HFFc6 (cell line): Measurements from ENCODE around the gene DMKN. TPM values are rescaled to one million over a fixed set of nuclear protein-coding genes. Genes with fewer than 3 reads are reported as not detected.

ENCODE experiments used
- DNase-seq: peaks from one replicate; pipeline ENCODE4 v3.0.0-alpha.2; 2018
- H3K27ac Mint-ChIP-seq: 2 replicates; pipeline ENCODE4 v1.8.0; 2020; ENCODE audit warnings: mild to moderate bottlenecking, mixed read lengths
- H3K27me3 Mint-ChIP-seq: 2 replicates; pipeline ENCODE4 v1.8.0; 2021; ENCODE audit warnings: mild to moderate bottlenecking, moderate library complexity, mixed read lengths; ENCODE audit not compliant: insufficient read depth
- H3K36me3 Mint-ChIP-seq: 2 replicates; pipeline ENCODE4 v1.8.0; 2021; ENCODE audit warnings: low read depth, mixed read lengths
- H3K4me1 Mint-ChIP-seq: 2 replicates; pipeline ENCODE4 v1.8.0; 2020; ENCODE audit warnings: low read depth, mixed read lengths
- H3K4me3 Mint-ChIP-seq: 2 replicates; pipeline ENCODE4 v1.8.0; 2020; ENCODE audit warnings: mild to moderate bottlenecking, moderate library complexity, mixed read lengths
- H3K9me3 Mint-ChIP-seq: 2 replicates; pipeline ENCODE4 v1.8.0; 2020; ENCODE audit warnings: mild to moderate bottlenecking, mixed read lengths
- total RNA-seq, 6 experiments: library from RNA; stranded (reverse); fragmentation: NEBNext Ultra II Directional; extraction: Animal tissue kit (Norgen Biotek cat#: 25700); gene quantifications; 2 replicates in 1 of 6; 3 replicates in 5 of 6; pipeline ENCODE4 v1.2.3, GENCODE V29; 2021
- TF ChIP-seq, protein P1 (sequence below): fragments of 200-600 bp; sonication (generic); IDR thresholded peaks from 2 replicates; pipeline ENCODE4 v1.5.0; 2021; ENCODE audit warnings: antibody characterized with exemption, mild to moderate bottlenecking

Gene DMKN
- total RNA-seq, 6 experiments from 2014 or later, result 0.27 to 0.75 (median 0.73) TPM; not detected in 3

DNA sequence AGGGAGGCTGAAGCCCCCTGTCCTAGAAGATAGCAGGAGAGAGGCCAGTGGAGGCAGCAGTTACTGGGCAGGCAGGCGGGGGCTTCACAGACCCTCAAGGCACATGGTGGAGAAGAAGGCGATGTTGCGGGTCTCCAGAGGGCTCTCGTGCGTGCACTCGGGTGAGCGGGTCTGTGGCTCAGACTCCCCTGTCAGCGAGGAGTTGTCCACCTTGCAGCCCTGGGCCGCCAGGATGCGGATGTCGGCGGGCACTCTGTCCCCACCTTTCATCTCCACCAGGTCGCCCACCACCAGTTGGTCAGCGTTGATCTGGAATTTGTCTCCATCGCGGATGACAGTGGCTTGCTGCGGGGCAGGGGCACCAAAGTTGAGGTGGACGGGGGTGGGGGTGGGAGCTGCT lies 46.8 kb upstream of the DMKN start:
- H3K4me3 Mint-ChIP-seq, result no peak overlapping the region
- H3K9me3 Mint-ChIP-seq, result no peaks in the 10 kb centered on the region

DNA sequence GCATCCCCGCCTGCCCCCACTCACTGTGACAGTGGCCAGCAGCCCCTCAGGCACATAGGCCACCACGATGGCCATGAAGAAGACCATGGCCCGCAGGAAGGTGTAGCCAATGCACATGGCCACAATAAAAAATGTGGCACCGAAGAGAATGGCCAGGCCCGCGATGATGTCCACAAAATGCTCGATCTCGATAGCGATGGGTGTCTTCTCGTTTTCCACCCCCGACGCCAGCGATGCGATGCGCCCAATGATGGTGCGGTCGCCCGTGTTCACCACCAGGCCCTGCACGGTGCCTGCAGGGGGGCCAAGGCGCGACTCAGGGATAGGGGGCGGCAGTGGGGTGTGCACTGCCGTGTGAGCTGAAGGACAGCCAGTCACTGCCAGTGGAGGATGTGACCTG lies 46.3 kb upstream of the DMKN start:
- H3K9me3 Mint-ChIP-seq, result no peaks in the 10 kb centered on the region
- DNase-seq, result no peak
- no peak overlapping the region for H3K27ac Mint-ChIP-seq
- H3K27me3 Mint-ChIP-seq, result peaks cover 46% of the 10 kb centered on the region
- no peaks in the 10 kb centered on the region for H3K36me3 Mint-ChIP-seq
- TF ChIP-seq, protein P1, sequence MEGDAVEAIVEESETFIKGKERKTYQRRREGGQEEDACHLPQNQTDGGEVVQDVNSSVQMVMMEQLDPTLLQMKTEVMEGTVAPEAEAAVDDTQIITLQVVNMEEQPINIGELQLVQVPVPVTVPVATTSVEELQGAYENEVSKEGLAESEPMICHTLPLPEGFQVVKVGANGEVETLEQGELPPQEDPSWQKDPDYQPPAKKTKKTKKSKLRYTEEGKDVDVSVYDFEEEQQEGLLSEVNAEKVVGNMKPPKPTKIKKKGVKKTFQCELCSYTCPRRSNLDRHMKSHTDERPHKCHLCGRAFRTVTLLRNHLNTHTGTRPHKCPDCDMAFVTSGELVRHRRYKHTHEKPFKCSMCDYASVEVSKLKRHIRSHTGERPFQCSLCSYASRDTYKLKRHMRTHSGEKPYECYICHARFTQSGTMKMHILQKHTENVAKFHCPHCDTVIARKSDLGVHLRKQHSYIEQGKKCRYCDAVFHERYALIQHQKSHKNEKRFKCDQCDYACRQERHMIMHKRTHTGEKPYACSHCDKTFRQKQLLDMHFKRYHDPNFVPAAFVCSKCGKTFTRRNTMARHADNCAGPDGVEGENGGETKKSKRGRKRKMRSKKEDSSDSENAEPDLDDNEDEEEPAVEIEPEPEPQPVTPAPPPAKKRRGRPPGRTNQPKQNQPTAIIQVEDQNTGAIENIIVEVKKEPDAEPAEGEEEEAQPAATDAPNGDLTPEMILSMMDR, result no peak
- H3K4me1 Mint-ChIP-seq, result no peaks in the 10 kb centered on the region
- no peak overlapping the region for H3K4me3 Mint-ChIP-seq

More for the DNA sequence above, 46.8 kb upstream of the DMKN start:
- peaks cover 47% of the 10 kb centered on the region for H3K27me3 Mint-ChIP-seq
- no peaks in the 10 kb centered on the region for H3K4me1 Mint-ChIP-seq
- no peak for DNase-seq
- TF ChIP-seq, protein P1, result no peak
- H3K36me3 Mint-ChIP-seq, result no peaks in the 10 kb centered on the region
- no peak overlapping the region for H3K27ac Mint-ChIP-seq

DNA sequence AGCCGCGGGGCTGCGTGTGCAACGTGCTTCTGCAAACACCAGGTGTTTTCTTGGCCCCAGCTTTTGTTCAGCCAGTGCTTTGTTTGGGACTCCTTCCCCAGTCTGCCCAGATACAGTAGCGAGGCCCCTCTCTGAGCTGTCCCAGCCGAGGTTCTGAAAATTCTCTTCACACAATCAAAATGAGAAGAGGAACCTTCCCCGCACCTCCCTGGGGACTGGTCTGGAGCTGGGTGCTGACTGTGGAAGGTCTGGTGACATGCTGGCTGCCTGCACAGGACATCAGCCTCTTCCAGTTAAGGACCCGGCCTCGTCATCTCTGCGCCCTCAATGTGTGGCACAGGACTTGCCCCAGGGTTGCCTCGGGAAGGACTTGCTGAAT lies 45.8 kb upstream of the DMKN start:
- TF ChIP-seq, protein P1, result no peak
- Mint-ChIP-seq H3K4me1 (no peaks in the 10 kb centered on the region), H3K4me3 (no peak overlapping the region), H3K9me3 (no peaks in the 10 kb centered on the region), H3K27me3 (peaks cover 41% of the 10 kb centered on the region), H3K36me3 (no peaks in the 10 kb centered on the region), H3K27ac (no peak overlapping the region)
- no peak for DNase-seq

DNA sequence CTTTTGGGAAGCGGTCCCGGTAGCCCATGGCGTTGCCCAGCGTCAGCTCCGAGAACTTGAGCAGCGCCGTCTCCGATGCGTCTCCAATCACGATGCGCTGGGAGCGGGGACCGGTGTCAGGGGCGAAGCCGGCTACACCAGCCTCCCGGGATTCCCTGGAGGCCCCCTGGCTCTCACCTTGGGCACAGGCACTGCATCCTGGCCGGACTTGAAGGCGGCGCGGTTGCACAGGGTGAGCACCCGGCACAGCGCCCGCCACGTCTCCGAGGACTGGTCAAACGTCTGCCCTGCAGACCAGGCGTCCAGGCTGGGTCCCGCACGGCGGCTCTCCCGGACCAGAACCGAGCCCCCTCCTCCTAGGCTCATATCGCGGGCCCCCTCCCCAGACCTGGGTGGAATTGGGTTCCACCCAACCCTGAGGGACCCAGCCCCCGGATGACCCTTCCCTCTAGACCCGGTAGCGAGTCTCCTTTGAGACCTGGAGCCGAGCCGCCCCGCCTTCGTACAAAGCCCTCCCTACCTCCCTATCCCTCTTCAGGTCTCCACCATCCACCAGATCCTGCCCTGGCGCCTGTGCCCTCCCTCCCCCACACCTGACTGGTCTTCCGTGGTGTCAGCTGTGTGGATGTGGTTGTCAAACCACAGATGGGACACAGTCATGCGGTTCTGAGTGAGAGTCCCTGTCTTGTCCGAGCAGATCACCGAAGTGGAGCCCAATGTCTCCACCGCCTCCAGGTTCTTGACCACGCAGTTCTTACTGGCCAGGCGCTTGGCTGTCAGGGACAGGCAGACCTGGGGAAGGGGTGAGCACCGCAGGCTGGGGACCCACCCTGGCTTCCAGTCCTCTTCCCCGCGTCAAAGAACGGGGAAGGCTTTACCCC lies 45.2 kb upstream of the DMKN start:
- Mint-ChIP-seq H3K9me3 (no peaks in the 10 kb centered on the region), H3K4me3 (no peak overlapping the region), H3K36me3 (no peaks in the 10 kb centered on the region), H3K27ac (no peak overlapping the region), H3K27me3 (peaks cover 43% of the 10 kb centered on the region), H3K4me1 (no peaks in the 10 kb centered on the region)
- DNase-seq, result no peak
- TF ChIP-seq, protein P1, result no peak

DNA sequence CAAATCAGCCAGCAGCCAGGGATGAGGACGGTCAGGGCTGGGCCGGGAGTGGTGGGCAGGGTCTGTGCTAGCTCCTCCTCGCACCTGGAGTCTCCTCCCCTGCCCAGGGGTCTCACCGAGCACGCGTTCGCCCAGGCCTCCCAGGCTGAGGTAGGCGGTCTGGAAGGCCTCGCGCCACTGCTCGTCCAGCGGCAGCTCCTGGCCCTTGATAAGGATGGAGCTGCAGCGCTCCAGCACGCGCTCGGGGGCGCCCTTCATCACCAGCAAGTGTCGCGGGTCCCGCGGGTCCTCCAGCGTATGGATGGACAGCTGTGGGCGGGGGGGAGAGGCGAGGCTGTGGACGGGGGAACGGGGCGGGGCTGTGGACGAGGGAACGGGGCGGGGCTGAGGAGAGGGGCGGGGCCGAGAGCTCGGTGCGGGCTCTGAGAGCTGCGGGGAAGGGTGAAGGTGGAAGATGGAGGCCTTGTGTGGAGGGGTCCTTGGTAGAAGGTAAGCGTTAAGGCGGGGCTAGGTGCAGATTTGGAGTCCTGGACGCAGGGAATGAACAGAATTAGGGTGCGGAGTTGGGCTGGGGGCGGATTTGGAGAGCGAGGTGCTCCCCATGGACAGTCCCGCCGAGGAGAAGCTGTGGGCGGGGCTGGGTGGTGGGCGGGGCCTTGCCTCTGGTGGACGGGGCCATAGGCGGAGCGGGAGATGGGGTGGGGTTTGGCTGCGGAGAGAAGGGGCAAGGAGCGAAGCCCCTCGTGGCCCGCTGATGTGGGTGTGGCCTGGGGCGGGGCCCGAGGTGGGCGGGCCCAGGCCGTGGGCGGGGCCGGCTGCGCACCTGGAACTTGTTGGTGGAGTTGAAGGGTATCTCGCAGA lies 44.3 kb upstream of the DMKN start:
- no peaks in the 10 kb centered on the region for H3K9me3 Mint-ChIP-seq

More for the DNA sequence above, 44.3 kb upstream of the DMKN start:
- no peak overlapping the region for H3K27ac Mint-ChIP-seq
- TF ChIP-seq, protein P1, result no peak
- no peak for DNase-seq
- no peak overlapping the region; the same call in 1 of the 2 replicates for H3K4me3 Mint-ChIP-seq
- H3K4me1 Mint-ChIP-seq, result no peaks in the 10 kb centered on the region
- no peaks in the 10 kb centered on the region for H3K36me3 Mint-ChIP-seq
- H3K27me3 Mint-ChIP-seq, result peaks cover 43% of the 10 kb centered on the region
